K562 (cell line): ENCODE data around the gene FARP1.

Source experiments
- BRD9 ChIP-seq: fragments of 450-650 bp; IDR thresholded peaks from 2 replicates; pipeline ENCODE4 v1.6.1; 2018; ENCODE audit warnings: low read depth; ENCODE audit not compliant: partially characterized antibody
- PATZ1 ChIP-seq: fragments of 250-450 bp; sonication (Bioruptor Pico); IDR thresholded peaks from 2 replicates; pipeline ENCODE4 v1.5.0; 2020; ENCODE audit warnings: mild to moderate bottlenecking, borderline replicate concordance
- PHTF2 ChIP-seq: fragments of 250-450 bp; sonication (Bioruptor Pico); IDR thresholded peaks from 2 replicates; pipeline ENCODE4 v1.5.0; 2021; ENCODE audit warnings: mild to moderate bottlenecking
- RFX5 ChIP-seq: IDR thresholded peaks from 2 replicates; pipeline ENCODE4 v1.6.1; 2011; ENCODE audit warnings: low read depth, mild to moderate bottlenecking, improper control_type of control experiment, low read length
- ZNF785 ChIP-seq: fragments of 250-450 bp; sonication (Bioruptor Pico); IDR thresholded peaks from 2 replicates; pipeline ENCODE4 v1.4.0; 2020; ENCODE audit warnings: mild to moderate bottlenecking
- TF ChIP-seq, protein P1 (sequence below), 3 experiments: IDR thresholded peaks in 2 of 3; conservative IDR thresholded peaks in 1 of 3; 2 replicates each; pipeline ENCODE4 v1.5.1; 2011 to 2012; ENCODE audit warnings: low read length in 3 of 3, mild to moderate bottlenecking in 3 of 3, control low read depth in 2 of 3, improper control_type of control experiment in 1 of 3, inconsistent platforms in 1 of 3, low read depth in 1 of 3, mixed read lengths in 1 of 3, moderate library complexity in 1 of 3; ENCODE audit not compliant: insufficient read depth in 2 of 3
- TF ChIP-seq, protein P2 (sequence below): sonication (generic); formaldehyde crosslinking; IDR thresholded peaks from 2 replicates; pipeline ENCODE4 v1.8.0; 2022; ENCODE audit warnings: mild to moderate bottlenecking, low read depth, missing genetic modification reagents

DNA sequence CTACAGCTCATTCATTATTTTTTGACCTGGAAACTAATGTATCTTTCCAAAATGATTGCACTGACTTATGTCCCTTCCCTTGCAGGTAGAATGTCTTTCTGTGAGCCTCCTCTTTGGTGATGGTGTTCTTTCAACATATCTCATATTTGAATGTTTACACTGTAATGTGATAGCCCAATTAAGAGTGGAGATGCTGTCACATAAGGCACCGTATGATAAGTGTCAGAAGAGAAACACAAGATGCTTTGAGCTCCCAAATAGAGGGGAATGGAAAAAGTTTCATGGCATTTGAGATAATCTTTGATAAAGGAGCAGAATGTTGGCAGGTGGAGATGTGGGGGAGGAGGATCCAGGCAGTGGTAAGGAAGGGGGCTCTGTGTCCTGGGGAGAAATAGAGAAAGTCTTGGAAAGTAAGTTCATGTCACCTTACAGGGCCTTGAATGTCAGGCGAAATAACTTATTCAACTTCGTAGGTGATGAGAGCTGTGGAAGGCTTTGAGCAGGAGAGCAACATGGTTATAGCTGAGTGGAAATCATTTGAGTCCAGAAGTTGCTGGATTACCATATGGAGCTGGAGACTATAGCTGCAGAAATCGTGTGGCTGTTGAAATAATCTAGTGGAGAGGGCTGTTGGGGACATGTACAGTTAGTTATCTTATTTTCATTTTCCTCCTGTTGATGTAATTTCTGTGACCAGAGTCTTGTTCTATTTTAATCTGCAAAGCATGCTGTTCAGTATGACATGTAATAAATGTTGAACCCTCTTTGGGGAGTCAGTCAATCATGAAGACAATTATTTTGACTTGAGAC is 44.5 kb downstream of the FARP1 start:
- TF ChIP-seq, protein P1, sequence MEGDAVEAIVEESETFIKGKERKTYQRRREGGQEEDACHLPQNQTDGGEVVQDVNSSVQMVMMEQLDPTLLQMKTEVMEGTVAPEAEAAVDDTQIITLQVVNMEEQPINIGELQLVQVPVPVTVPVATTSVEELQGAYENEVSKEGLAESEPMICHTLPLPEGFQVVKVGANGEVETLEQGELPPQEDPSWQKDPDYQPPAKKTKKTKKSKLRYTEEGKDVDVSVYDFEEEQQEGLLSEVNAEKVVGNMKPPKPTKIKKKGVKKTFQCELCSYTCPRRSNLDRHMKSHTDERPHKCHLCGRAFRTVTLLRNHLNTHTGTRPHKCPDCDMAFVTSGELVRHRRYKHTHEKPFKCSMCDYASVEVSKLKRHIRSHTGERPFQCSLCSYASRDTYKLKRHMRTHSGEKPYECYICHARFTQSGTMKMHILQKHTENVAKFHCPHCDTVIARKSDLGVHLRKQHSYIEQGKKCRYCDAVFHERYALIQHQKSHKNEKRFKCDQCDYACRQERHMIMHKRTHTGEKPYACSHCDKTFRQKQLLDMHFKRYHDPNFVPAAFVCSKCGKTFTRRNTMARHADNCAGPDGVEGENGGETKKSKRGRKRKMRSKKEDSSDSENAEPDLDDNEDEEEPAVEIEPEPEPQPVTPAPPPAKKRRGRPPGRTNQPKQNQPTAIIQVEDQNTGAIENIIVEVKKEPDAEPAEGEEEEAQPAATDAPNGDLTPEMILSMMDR (IDR thresholded peaks at IDR 0.05 in 2 of 3, conservative IDR thresholded peaks at IDR 0.05 in 1 of 3; ENCODE audit: insufficient read depth in 2 of 3, low read depth in 1 of 3, low read length in 3 of 3), result no peak
- TF ChIP-seq, protein P2, sequence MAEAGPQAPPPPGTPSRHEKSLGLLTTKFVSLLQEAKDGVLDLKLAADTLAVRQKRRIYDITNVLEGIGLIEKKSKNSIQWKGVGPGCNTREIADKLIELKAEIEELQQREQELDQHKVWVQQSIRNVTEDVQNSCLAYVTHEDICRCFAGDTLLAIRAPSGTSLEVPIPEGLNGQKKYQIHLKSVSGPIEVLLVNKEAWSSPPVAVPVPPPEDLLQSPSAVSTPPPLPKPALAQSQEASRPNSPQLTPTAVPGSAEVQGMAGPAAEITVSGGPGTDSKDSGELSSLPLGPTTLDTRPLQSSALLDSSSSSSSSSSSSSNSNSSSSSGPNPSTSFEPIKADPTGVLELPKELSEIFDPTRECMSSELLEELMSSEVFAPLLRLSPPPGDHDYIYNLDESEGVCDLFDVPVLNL (CRISPR knock-in tag), result no peak
- TF ChIP-seq PHTF2 (CRISPR knock-in tag) (no peak), ZNF785 (CRISPR knock-in tag) (no peak), BRD9 (no peak), RFX5 (no peak), PATZ1 (no peak)
